ENCODE measurements around the gene ATP13A2. TPM values are rescaled to one million over a fixed set of nuclear protein-coding genes. Genes with fewer than 3 reads are reported as not detected.
A peak's percentile ranks its signal among the peaks of the same experiment; 100 is the strongest.

Gene ATP13A2
- total RNA-seq, 2 experiments from 2014 or later: 25.0 to 28.8 TPM

DNA sequence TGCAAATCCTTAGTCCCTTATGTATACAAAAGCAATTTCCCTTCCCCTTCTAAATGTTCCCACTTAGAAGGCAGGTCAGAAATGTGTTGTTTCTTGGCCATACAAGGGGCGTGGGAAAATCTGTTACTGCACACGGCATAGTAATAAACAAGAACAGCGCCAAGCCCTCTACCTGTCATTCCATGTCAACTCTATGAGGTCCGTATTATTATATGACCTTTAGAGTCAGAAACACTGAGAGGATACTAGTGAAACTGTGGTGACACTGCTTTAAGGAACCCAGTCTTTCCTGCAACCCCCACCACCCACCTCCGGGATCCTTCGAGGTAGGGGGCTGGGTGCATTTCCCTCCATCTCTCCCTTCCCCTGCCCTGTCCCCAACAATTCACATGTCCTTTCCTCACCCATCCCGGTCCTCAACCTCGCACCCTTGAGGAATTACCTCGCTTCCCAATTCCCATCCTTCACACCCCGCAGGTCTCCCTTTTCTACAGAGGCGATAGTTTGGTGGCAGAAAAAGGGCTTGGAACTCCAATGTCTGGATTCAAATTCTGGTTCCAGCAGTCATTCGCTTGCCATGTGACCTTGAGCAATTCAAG, 41.5 kb upstream of the ATP13A2 start:
- Histone ChIP-seq H3K9me3 (ENCODE audit: low read length) (no peaks in the 10 kb centered on the region), H2AFZ (ENCODE audit: low read length) (peak overlapping the region; percentile 46; the same call in 1 of the 2 replicates), H3K36me3 (ENCODE audit: insufficient read depth, low read length) (peaks cover 29% of the 10 kb centered on the region), H3K4me3 (ENCODE audit: low read depth, low read length, poor library complexity, severe bottlenecking) (peak overlapping the region; percentile 93), H3K4me2 (ENCODE audit: low read length) (peak overlapping the region; percentile 73), H3K27ac (ENCODE audit: low read depth, low read length, poor library complexity, severe bottlenecking) (peak overlapping the region; percentile 27), H3K4me1 (ENCODE audit: insufficient read depth, low read length, poor library complexity, severe bottlenecking) (peaks cover 20% of the 10 kb centered on the region), H3K9me2 (ENCODE audit: insufficient read depth, low read length) (no peaks in the 10 kb centered on the region), H3K79me2 (ENCODE audit: insufficient read depth, low read depth, low read length) (peaks cover 44% of the 10 kb centered on the region), H4K20me1 (ENCODE audit: insufficient read depth, low read length) (peaks cover 10% of the 10 kb centered on the region; the same call in 1 of the 2 replicates)
- BruUV-seq (replicated peaks): no TSS peak
- no peak for TF ChIP-seq EZH2phosphoT487 (IDR thresholded peaks at IDR 0.05; ENCODE audit: borderline replicate concordance, low read depth, low read length)
- TF ChIP-seq, protein P1, sequence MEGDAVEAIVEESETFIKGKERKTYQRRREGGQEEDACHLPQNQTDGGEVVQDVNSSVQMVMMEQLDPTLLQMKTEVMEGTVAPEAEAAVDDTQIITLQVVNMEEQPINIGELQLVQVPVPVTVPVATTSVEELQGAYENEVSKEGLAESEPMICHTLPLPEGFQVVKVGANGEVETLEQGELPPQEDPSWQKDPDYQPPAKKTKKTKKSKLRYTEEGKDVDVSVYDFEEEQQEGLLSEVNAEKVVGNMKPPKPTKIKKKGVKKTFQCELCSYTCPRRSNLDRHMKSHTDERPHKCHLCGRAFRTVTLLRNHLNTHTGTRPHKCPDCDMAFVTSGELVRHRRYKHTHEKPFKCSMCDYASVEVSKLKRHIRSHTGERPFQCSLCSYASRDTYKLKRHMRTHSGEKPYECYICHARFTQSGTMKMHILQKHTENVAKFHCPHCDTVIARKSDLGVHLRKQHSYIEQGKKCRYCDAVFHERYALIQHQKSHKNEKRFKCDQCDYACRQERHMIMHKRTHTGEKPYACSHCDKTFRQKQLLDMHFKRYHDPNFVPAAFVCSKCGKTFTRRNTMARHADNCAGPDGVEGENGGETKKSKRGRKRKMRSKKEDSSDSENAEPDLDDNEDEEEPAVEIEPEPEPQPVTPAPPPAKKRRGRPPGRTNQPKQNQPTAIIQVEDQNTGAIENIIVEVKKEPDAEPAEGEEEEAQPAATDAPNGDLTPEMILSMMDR (conservative IDR thresholded peaks at IDR 0.05; ENCODE audit: low read length): no peak
- ChIA-PET POLR2A (no interaction called here), CTCF (ENCODE audit: unreplicated experiment) (no interaction called here)
- intact Hi-C loops (cut with micrococcal nuclease; ENCODE audit: unreplicated experiment): loop anchor here (10.0 kb wide), 1 partner anchor 282 kb away; no protein-coding TSS in a partner anchor
- peak; percentile 8 for DNase-seq (ENCODE audit: low spot score)

- H3K4me3 ChIP-seq (ENCODE audit: low read depth, low read length, poor library complexity, severe bottlenecking): peak overlapping the region; percentile 93
- BruUV-seq (replicated peaks): no TSS peak
- peaks cover 44% of the 10 kb centered on the region for H3K79me2 ChIP-seq (ENCODE audit: insufficient read depth, low read depth, low read length)
- H3K36me3 ChIP-seq (ENCODE audit: insufficient read depth, low read length): peaks cover 32% of the 10 kb centered on the region
- intact Hi-C loops (cut with micrococcal nuclease; ENCODE audit: unreplicated experiment): loop anchor here (10.0 kb wide), 1 partner anchor 282 kb away; no protein-coding TSS in a partner anchor
- no peak for DNase-seq (ENCODE audit: low spot score)
- peaks cover 20% of the 10 kb centered on the region for H3K4me1 ChIP-seq (ENCODE audit: insufficient read depth, low read length, poor library complexity, severe bottlenecking)
- H3K4me2 ChIP-seq (ENCODE audit: low read length): peak overlapping the region; percentile 73
- H3K27ac ChIP-seq (ENCODE audit: low read depth, low read length, poor library complexity, severe bottlenecking): no peak overlapping the region
- no peaks in the 10 kb centered on the region for H3K9me3 ChIP-seq (ENCODE audit: low read length)
- no peak overlapping the region for H2AFZ ChIP-seq (ENCODE audit: low read length)
- no peaks in the 10 kb centered on the region for H3K9me2 ChIP-seq (ENCODE audit: insufficient read depth, low read length)
- no peak for TF ChIP-seq EZH2phosphoT487 (IDR thresholded peaks at IDR 0.05; ENCODE audit: borderline replicate concordance, low read depth, low read length)
- TF ChIP-seq, protein P1 (conservative IDR thresholded peaks at IDR 0.05; ENCODE audit: low read length): no peak
- POLR2A ChIA-PET: interaction anchor here (1.2 kb wide), 1 partner anchor 13 kb away, joined by 3 read pairs; no protein-coding TSS in a partner anchor
- CTCF ChIA-PET (ENCODE audit: unreplicated experiment): no interaction called here
- peaks cover 10% of the 10 kb centered on the region for H4K20me1 ChIP-seq (ENCODE audit: insufficient read depth, low read length)
Observed at GRCh38 chr1:17052641-17053040, 40.9 kb upstream of the ATP13A2 start.

DNA sequence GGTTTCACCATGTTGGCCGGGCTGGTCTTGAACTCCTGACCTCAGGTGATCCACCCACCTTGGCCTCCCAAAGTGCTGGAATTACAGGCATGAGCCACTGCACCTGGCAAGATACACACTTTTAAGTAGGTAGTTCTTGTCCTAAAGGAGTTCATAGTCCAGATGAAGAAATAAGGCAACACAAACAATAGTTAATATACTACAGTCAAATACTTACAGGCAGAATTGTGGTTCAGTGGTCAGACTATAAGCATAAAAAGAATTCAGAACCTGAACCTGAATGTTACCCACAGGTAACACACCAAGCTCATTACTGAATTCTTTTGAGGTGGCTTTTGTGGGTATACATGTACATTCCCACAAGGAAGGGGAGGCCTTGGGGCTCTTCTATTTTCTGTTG, 40.3 kb upstream of the ATP13A2 start:
- H3K4me2 ChIP-seq (ENCODE audit: low read length): peak overlapping the region; percentile 73
- H3K36me3 ChIP-seq (ENCODE audit: insufficient read depth, low read length): peaks cover 32% of the 10 kb centered on the region
- TF ChIP-seq, protein P1 (conservative IDR thresholded peaks at IDR 0.05; ENCODE audit: low read length): no peak
- no peak for TF ChIP-seq EZH2phosphoT487 (IDR thresholded peaks at IDR 0.05; ENCODE audit: borderline replicate concordance, low read depth, low read length)
- peaks cover 20% of the 10 kb centered on the region for H3K4me1 ChIP-seq (ENCODE audit: insufficient read depth, low read length, poor library complexity, severe bottlenecking)
- BruUV-seq (replicated peaks): no TSS peak
- no peaks in the 10 kb centered on the region for H3K9me3 ChIP-seq (ENCODE audit: low read length)
- peaks cover 44% of the 10 kb centered on the region for H3K79me2 ChIP-seq (ENCODE audit: insufficient read depth, low read depth, low read length)
- no peak for DNase-seq (ENCODE audit: low spot score)
- no peak overlapping the region for H2AFZ ChIP-seq (ENCODE audit: low read length)
- intact Hi-C loops (cut with micrococcal nuclease; ENCODE audit: unreplicated experiment): loop anchor here (10.0 kb wide), 1 partner anchor 283 kb away; no protein-coding TSS in a partner anchor
- POLR2A ChIA-PET: interaction anchor here (0.6 to 1.2 kb wide), 2 partner anchors 13 to 70 kb away, joined by 3 to 10 read pairs; no protein-coding TSS in a partner anchor
- H3K4me3 ChIP-seq (ENCODE audit: low read depth, low read length, poor library complexity, severe bottlenecking): peak overlapping the region; percentile 93
- no peak overlapping the region for H3K27ac ChIP-seq (ENCODE audit: low read depth, low read length, poor library complexity, severe bottlenecking)
- CTCF ChIA-PET (ENCODE audit: unreplicated experiment): no interaction called here
- H4K20me1 ChIP-seq (ENCODE audit: insufficient read depth, low read length): peaks cover 10% of the 10 kb centered on the region
- H3K9me2 ChIP-seq (ENCODE audit: insufficient read depth, low read length): no peaks in the 10 kb centered on the region
